ENCODE results near the gene KRTAP10-5. TPM values are rescaled to one million over a fixed set of nuclear protein-coding genes. Genes with fewer than 3 reads are reported as not detected.

KRTAP10-5 gene
- total and polyA plus RNA-seq, 9 of the 15 experiments (the other 6 are each of a cell fraction or from before 2014, with no cell fraction given): not detected

GRCh38 chr21:44548922-44549321 is 31.5 kb downstream of the KRTAP10-5 start (continued):
- TF ChIP-seq MEF2A (IDR thresholded peaks at IDR 0.05; ENCODE audit: control insufficient read depth, low read depth, low read length): no peak
- no peak for TF ChIP-seq PHF20 (IDR thresholded peaks at IDR 0.05; ENCODE audit: partially characterized antibody)
- TF ChIP-seq CEBPZ (IDR thresholded peaks at IDR 0.05; ENCODE audit: borderline replicate concordance, low read depth, low read length): no peak

GRCh38 chr21:44548381-44548780 is 32.0 kb downstream of the KRTAP10-5 start:
- Histone ChIP-seq H3K4me3 (no peak overlapping the region), H3K9ac (ENCODE audit: insufficient read depth in 1 of 2, low read depth in 2 of 2, low read length in 2 of 2) (no peak overlapping the region), H3K36me3 (ENCODE audit: control insufficient read depth, insufficient read depth, low read length) (no peaks in the 10 kb centered on the region), H3K79me2 (ENCODE audit: control insufficient read depth, insufficient read depth, low read length) (no peaks in the 10 kb centered on the region), H2AFZ (ENCODE audit: low read depth, low read length) (no peak overlapping the region), H4K20me1 (replicated peaks; ENCODE audit: control insufficient read depth, insufficient read depth, low read length) (no peaks in the 10 kb centered on the region), H3K9me1 (ENCODE audit: control insufficient read depth, insufficient read depth, low read length) (no peaks in the 10 kb centered on the region), H3K27ac (ENCODE audit: extremely low read depth, low read depth, low read length) (no peak overlapping the region), H3K27me3 (ENCODE audit: control insufficient read depth in 2 of 2, insufficient read depth in 2 of 2, low read length in 2 of 2) (peaks cover 14 to 37% of the 10 kb centered on the region in 2 experiments; a peak in 4 of 5 replicates), H3K4me1 (replicated peaks in 1 of 2; ENCODE audit: control insufficient read depth in 2 of 2, insufficient read depth in 2 of 2, low read length in 2 of 2) (peaks cover 0 to 4% of the 10 kb centered on the region in 2 experiments; a peak in 1 of 5 replicates), H3K9me3 (replicated peaks; ENCODE audit: control insufficient read depth, insufficient read depth, low read depth, low read length) (no peaks in the 10 kb centered on the region), H3K4me2 (ENCODE audit: insufficient read depth, low read length) (no peak overlapping the region)
- in situ Hi-C loops (cut with MboI) (no loop called here), intact Hi-C loops (cut with micrococcal nuclease) (no loop called here)
- FAIRE-seq: no peak
- WGBS (ENCODE audit: insufficient coverage, low coverage, missing lambda C conversion rate): 3% methylated on average over 13 of the region's 13 CpGs
- ATAC-seq: no peak
- BruUV-seq (replicated peaks): no TSS peak
- CTCF ChIA-PET (ENCODE audit: low intra/inter-chr PET ratio): no interaction called here
- POLR2A ChIA-PET: no interaction called here
- DNase-seq (ENCODE audit: extremely low read depth in 1 of 4, low spot score in 3 of 4): no peak
- TF ChIP-seq HEY1 (CRISPR knock-in tag; IDR thresholded peaks at IDR 0.05; ENCODE audit: borderline replicate concordance): no peak
- TF ChIP-seq ARID3B (CRISPR knock-in tag; IDR thresholded peaks at IDR 0.05; ENCODE audit: borderline replicate concordance): no peak
- no peak for TF ChIP-seq SRSF9 (IDR thresholded peaks at IDR 0.05; ENCODE audit: borderline replicate concordance, low read depth, low read length)
- no peak for TF ChIP-seq ESRRB (CRISPR knock-in tag; IDR thresholded peaks at IDR 0.05; ENCODE audit: borderline replicate concordance)
- TF ChIP-seq SREBF1 (IDR thresholded peaks at IDR 0.05; ENCODE audit: borderline replicate concordance, low read depth, low read length): no peak
- TF ChIP-seq ZNF175 (CRISPR knock-in tag; IDR thresholded peaks at IDR 0.05; ENCODE audit: low read depth): no peak
- TF ChIP-seq MYC (IDR thresholded peaks at IDR 0.05; ENCODE audit: low read depth, low read length): no peak
- no peak for TF ChIP-seq MYC (CRISPR knock-in tag; IDR thresholded peaks at IDR 0.05; ENCODE audit: borderline replicate concordance, low read depth)
- no peak for TF ChIP-seq ZNF77 (CRISPR knock-in tag; IDR thresholded peaks at IDR 0.05)
- TF ChIP-seq ZNF398 (CRISPR knock-in tag; IDR thresholded peaks at IDR 0.05): no peak
- no peak for TF ChIP-seq SRSF3 (IDR thresholded peaks at IDR 0.05; ENCODE audit: insufficient read depth, low read length)
- TF ChIP-seq POLR2AphosphoS2 (IDR thresholded peaks at IDR 0.05; ENCODE audit: low read length): no peak
